ENCODE data around the gene PTPRN2.

- no peak for TF ChIP-seq ATF3 (IDR thresholded peaks at IDR 0.05)
- TF ChIP-seq CTCF (IDR thresholded peaks at IDR 0.05 in 2 of 3, conservative IDR thresholded peaks at IDR 0.05 in 1 of 3; ENCODE audit: borderline replicate concordance in 1 of 3, insufficient read depth in 1 of 3, low read depth in 2 of 3, low read length in 2 of 3), result no peak
Observed at GRCh38 chr7:158399762-158400161, 187.9 kb downstream of the PTPRN2 start.
